ENCODE results near the gene ATP2B3. TPM values are rescaled to one million over a fixed set of nuclear protein-coding genes. Genes with fewer than 3 reads are reported as not detected.

Gene ATP2B3
- polyA plus RNA-seq, 1 donor from 2014 or later: 5.3 TPM

DNA sequence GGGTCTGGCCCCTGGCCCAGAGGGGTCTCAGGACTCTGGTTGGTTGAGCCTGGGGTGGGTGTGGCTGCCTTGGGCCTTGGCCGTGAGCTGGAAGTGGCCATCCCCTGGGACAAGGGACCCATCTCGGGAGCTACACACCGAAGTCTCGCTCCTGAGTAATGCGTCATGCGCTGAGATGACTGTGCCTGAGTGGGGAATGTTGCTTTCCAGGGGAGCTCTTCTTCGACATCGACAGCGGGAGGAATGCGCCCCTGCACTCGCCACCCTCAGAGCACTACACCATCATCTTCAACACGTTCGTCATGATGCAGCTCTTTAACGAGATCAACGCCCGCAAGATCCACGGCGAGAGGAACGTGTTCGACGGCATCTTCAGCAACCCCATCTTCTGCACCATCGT lies 43.0 kb downstream of the ATP2B3 start:
- Histone ChIP-seq H3K4me2 (ENCODE audit: low read length) (no peak overlapping the region), H2AFZ (ENCODE audit: low read depth, low read length) (no peak overlapping the region), H3K36me3 (ENCODE audit: insufficient read depth, low read length) (no peaks in the 10 kb centered on the region), H4K20me1 (ENCODE audit: insufficient read depth) (no peaks in the 10 kb centered on the region), H3K27ac (ENCODE audit: low read length) (no peak overlapping the region), H3K9ac (ENCODE audit: low read length) (no peak overlapping the region), H3K4me3 (ENCODE audit: low read length) (no peak overlapping the region), H3K27me3 (ENCODE audit: insufficient read depth, low read depth, low read length) (no peaks in the 10 kb centered on the region), H3K9me2 (ENCODE audit: insufficient read depth, low read length) (no peaks in the 10 kb centered on the region), H3F3A (ENCODE audit: insufficient read depth, low read length, poor library complexity, severe bottlenecking) (no peaks in the 10 kb centered on the region), H3K9me3 (ENCODE audit: low read length) (no peaks in the 10 kb centered on the region), H3K79me2 (replicated peaks; ENCODE audit: insufficient read depth, low read length) (no peaks in the 10 kb centered on the region)
- TF ChIP-seq TAF1 (IDR thresholded peaks at IDR 0.05; ENCODE audit: low read depth) (no peak), EP300 (conservative IDR thresholded peaks at IDR 0.05; ENCODE audit: poor library complexity, severe bottlenecking) (no peak), SMC3 (conservative IDR thresholded peaks at IDR 0.05; ENCODE audit: poor library complexity) (no peak)

DNA sequence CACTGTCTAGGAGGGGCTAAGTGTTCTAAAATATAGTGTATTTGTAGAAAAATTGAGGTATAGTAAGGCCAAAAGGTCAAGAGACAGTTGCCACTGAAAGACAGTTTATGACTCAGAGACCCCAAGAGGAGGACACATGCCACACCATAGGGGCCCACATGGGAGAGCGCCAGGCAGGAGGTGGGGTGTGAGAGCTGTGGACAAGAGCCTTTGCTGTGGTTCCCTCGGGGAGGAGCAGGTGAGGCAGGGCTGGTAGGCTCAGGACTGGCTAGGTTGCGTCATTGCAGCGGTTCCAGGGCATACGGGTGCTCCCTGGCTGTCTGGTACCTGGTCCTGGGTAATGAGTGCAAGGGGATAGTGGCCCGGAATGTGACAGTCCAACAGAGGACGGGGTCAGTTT lies 43.9 kb downstream of the ATP2B3 start:
- TF ChIP-seq EZH2 (IDR thresholded peaks at IDR 0.05; ENCODE audit: borderline replicate concordance, insufficient read depth, low read length, poor library complexity, severe bottlenecking) (no peak), EP300 (conservative IDR thresholded peaks at IDR 0.05; ENCODE audit: poor library complexity, severe bottlenecking) (no peak), RAD21 (conservative IDR thresholded peaks at IDR 0.05) (no peak), POLR2AphosphoS5 (IDR thresholded peaks at IDR 0.05) (no peak), TAF1 (IDR thresholded peaks at IDR 0.05; ENCODE audit: low read depth) (no peak), MXI1 (conservative IDR thresholded peaks at IDR 0.05; ENCODE audit: poor library complexity, severe bottlenecking) (no peak), SMC3 (conservative IDR thresholded peaks at IDR 0.05; ENCODE audit: poor library complexity) (no peak)
- TF ChIP-seq, protein P1, sequence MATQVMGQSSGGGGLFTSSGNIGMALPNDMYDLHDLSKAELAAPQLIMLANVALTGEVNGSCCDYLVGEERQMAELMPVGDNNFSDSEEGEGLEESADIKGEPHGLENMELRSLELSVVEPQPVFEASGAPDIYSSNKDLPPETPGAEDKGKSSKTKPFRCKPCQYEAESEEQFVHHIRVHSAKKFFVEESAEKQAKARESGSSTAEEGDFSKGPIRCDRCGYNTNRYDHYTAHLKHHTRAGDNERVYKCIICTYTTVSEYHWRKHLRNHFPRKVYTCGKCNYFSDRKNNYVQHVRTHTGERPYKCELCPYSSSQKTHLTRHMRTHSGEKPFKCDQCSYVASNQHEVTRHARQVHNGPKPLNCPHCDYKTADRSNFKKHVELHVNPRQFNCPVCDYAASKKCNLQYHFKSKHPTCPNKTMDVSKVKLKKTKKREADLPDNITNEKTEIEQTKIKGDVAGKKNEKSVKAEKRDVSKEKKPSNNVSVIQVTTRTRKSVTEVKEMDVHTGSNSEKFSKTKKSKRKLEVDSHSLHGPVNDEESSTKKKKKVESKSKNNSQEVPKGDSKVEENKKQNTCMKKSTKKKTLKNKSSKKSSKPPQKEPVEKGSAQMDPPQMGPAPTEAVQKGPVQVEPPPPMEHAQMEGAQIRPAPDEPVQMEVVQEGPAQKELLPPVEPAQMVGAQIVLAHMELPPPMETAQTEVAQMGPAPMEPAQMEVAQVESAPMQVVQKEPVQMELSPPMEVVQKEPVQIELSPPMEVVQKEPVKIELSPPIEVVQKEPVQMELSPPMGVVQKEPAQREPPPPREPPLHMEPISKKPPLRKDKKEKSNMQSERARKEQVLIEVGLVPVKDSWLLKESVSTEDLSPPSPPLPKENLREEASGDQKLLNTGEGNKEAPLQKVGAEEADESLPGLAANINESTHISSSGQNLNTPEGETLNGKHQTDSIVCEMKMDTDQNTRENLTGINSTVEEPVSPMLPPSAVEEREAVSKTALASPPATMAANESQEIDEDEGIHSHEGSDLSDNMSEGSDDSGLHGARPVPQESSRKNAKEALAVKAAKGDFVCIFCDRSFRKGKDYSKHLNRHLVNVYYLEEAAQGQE (IDR thresholded peaks at IDR 0.05; ENCODE audit: borderline replicate concordance): no peak
- TF ChIP-seq, protein P2, sequence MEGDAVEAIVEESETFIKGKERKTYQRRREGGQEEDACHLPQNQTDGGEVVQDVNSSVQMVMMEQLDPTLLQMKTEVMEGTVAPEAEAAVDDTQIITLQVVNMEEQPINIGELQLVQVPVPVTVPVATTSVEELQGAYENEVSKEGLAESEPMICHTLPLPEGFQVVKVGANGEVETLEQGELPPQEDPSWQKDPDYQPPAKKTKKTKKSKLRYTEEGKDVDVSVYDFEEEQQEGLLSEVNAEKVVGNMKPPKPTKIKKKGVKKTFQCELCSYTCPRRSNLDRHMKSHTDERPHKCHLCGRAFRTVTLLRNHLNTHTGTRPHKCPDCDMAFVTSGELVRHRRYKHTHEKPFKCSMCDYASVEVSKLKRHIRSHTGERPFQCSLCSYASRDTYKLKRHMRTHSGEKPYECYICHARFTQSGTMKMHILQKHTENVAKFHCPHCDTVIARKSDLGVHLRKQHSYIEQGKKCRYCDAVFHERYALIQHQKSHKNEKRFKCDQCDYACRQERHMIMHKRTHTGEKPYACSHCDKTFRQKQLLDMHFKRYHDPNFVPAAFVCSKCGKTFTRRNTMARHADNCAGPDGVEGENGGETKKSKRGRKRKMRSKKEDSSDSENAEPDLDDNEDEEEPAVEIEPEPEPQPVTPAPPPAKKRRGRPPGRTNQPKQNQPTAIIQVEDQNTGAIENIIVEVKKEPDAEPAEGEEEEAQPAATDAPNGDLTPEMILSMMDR (IDR thresholded peaks at IDR 0.05; ENCODE audit: poor library complexity, severe bottlenecking): no peak
- H3K9me3 ChIP-seq (ENCODE audit: low read length): no peaks in the 10 kb centered on the region
- H3K36me3 ChIP-seq (ENCODE audit: insufficient read depth, low read length): no peaks in the 10 kb centered on the region
- no peak overlapping the region for H3K9ac ChIP-seq (ENCODE audit: low read length)
- no peaks in the 10 kb centered on the region for H3K79me2 ChIP-seq (replicated peaks; ENCODE audit: insufficient read depth, low read length)
- H2AFZ ChIP-seq (ENCODE audit: low read depth, low read length): no peak overlapping the region
- no peaks in the 10 kb centered on the region for H3F3A ChIP-seq (ENCODE audit: insufficient read depth, low read length, poor library complexity, severe bottlenecking)
- no peak overlapping the region for H3K4me3 ChIP-seq (ENCODE audit: low read length)
- H3K27me3 ChIP-seq (ENCODE audit: insufficient read depth, low read depth, low read length): no peaks in the 10 kb centered on the region
- H3K9me2 ChIP-seq (ENCODE audit: insufficient read depth, low read length): no peaks in the 10 kb centered on the region
- no peaks in the 10 kb centered on the region for H4K20me1 ChIP-seq (ENCODE audit: insufficient read depth)
- H3K27ac ChIP-seq (ENCODE audit: low read length): no peak overlapping the region
- no peak overlapping the region for H3K4me2 ChIP-seq (ENCODE audit: low read length)

DNA sequence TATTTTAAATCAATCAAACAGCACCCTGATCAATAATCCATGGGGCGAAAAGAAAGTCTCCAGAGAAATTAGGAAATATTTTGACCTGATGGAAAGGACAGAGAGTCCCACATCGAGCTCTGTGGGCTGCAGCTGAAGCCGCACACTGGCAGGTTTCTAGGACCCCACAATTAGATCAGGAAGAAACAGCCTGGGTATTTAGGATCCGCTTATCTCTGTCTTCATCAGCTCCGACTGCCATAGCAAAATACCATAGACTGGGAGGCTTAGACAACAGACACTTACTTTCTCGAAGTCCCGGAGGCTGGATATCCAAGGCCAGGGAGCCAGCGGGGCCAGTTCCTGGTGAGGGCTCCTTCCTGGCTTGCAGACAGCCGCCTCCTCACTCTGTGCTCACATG lies 45.1 kb downstream of the ATP2B3 start:
- Histone ChIP-seq H3K27ac (ENCODE audit: low read length) (no peak overlapping the region), H3K4me3 (ENCODE audit: low read length) (no peak overlapping the region), H3K4me2 (ENCODE audit: low read length) (no peak overlapping the region), H3K36me3 (ENCODE audit: insufficient read depth, low read length) (no peaks in the 10 kb centered on the region), H3K9me2 (ENCODE audit: insufficient read depth, low read length) (no peaks in the 10 kb centered on the region), H3K79me2 (replicated peaks; ENCODE audit: insufficient read depth, low read length) (no peaks in the 10 kb centered on the region), H3K9me3 (ENCODE audit: low read length) (no peaks in the 10 kb centered on the region), H3K9ac (ENCODE audit: low read length) (no peak overlapping the region), H2AFZ (ENCODE audit: low read depth, low read length) (no peak overlapping the region), H3K27me3 (ENCODE audit: insufficient read depth, low read depth, low read length) (no peaks in the 10 kb centered on the region), H4K20me1 (ENCODE audit: insufficient read depth) (no peaks in the 10 kb centered on the region), H3F3A (ENCODE audit: insufficient read depth, low read length, poor library complexity, severe bottlenecking) (no peaks in the 10 kb centered on the region)
- TF ChIP-seq SMC3 (conservative IDR thresholded peaks at IDR 0.05; ENCODE audit: poor library complexity) (no peak), TAF1 (IDR thresholded peaks at IDR 0.05; ENCODE audit: low read depth) (no peak), MXI1 (conservative IDR thresholded peaks at IDR 0.05; ENCODE audit: poor library complexity, severe bottlenecking) (no peak)
- TF ChIP-seq, protein P1 (IDR thresholded peaks at IDR 0.05; ENCODE audit: borderline replicate concordance): no peak

Measured in neural cell (in vitro differentiated cells).